ENCODE measurements around the gene POLR2E. TPM values are rescaled to one million over a fixed set of nuclear protein-coding genes. Genes with fewer than 3 reads are reported as not detected.

Gene POLR2E
- total and polyA plus RNA-seq, 2 of the 13 experiments (the other 11 are each of a cell fraction or from before 2014, with no cell fraction given), result 140 to 272 TPM

GRCh38 chr19:1065606-1066109 is 29.5 kb downstream of the POLR2E start (continued):
- TF ChIP-seq ZMAT5 (CRISPR knock-in tag; IDR thresholded peaks at IDR 0.05; ENCODE audit: borderline replicate concordance, low read depth) (no peak), ZNF44 (CRISPR knock-in tag; IDR thresholded peaks at IDR 0.05) (0 out of 2 replicates have a peak, but pooled peaks have one; percentile 35), ZNF574 (CRISPR knock-in tag; IDR thresholded peaks at IDR 0.05) (no peak), ZC3H13 (CRISPR knock-in tag; IDR thresholded peaks at IDR 0.05) (peak; percentile 86; the same call in 1 of the 2 replicates), MXD1 (CRISPR knock-in tag; IDR thresholded peaks at IDR 0.05) (0 out of 2 replicates have a peak, but pooled peaks have one; percentile 16), CSRNP1 (CRISPR knock-in tag; IDR thresholded peaks at IDR 0.05) (0 out of 2 replicates have a peak, but pooled peaks have one; percentile 66), ATF3 (CRISPR knock-in tag; IDR thresholded peaks at IDR 0.05) (peak; percentile 59; the same call in 1 of the 2 replicates), SP2 (CRISPR knock-in tag; IDR thresholded peaks at IDR 0.05) (0 out of 2 replicates have a peak, but pooled peaks have one; percentile 1), MTERF4 (CRISPR knock-in tag; IDR thresholded peaks at IDR 0.05) (peak; percentile 49; the same call in 1 of the 2 replicates), ZNF543 (CRISPR knock-in tag; IDR thresholded peaks at IDR 0.05) (0 out of 2 replicates have a peak, but pooled peaks have one; percentile 9), PHF21A (CRISPR knock-in tag; IDR thresholded peaks at IDR 0.05) (peak; percentile 74), CAMTA2 (CRISPR knock-in tag; IDR thresholded peaks at IDR 0.05; ENCODE audit: borderline replicate concordance) (0 out of 2 replicates have a peak, but pooled peaks have one; percentile 48), POLR2A (IDR thresholded peaks at IDR 0.05; ENCODE audit: insufficient read depth in 1 of 2, low read depth in 2 of 2, low read length in 2 of 2) (no peak), PBX3 (CRISPR knock-in tag; IDR thresholded peaks at IDR 0.05; ENCODE audit: borderline replicate concordance) (no peak), KDM6A (CRISPR knock-in tag; IDR thresholded peaks at IDR 0.05; ENCODE audit: low read depth) (no peak), ZNF709 (CRISPR knock-in tag; IDR thresholded peaks at IDR 0.05) (0 out of 2 replicates have a peak, but pooled peaks have one; percentile 57), ZNF121 (CRISPR knock-in tag; IDR thresholded peaks at IDR 0.05) (no peak), ZNF570 (CRISPR knock-in tag; IDR thresholded peaks at IDR 0.05; ENCODE audit: borderline replicate concordance) (0 out of 2 replicates have a peak, but pooled peaks have one; percentile 34), ZBTB21 (CRISPR knock-in tag; IDR thresholded peaks at IDR 0.05) (no peak), HIVEP1 (CRISPR knock-in tag; IDR thresholded peaks at IDR 0.05) (no peak), SRSF1 (optimal IDR thresholded peaks at IDR 0.05; ENCODE audit: low read depth, low read length) (peak; percentile 30)
